Measurements from ENCODE around the gene CDH22. TPM values are rescaled to one million over a fixed set of nuclear protein-coding genes. Genes with fewer than 3 reads are reported as not detected.

The CDH22 gene
- total and polyA plus RNA-seq, 10 of the 15 experiments (the other 5 are each of a cell fraction or from before 2014, with no cell fraction given): not detected

- no peak overlapping the region for H3K4me2 ChIP-seq (ENCODE audit: control insufficient read depth, insufficient read depth)
- no peaks in the 10 kb centered on the region for H3K9me3 ChIP-seq (replicated peaks; ENCODE audit: control insufficient read depth, insufficient read depth, low read length)
- ChIA-PET RAD21 (ENCODE audit: unreplicated experiment) (no interaction called here), SMC1A (ENCODE audit: uncharacterized antibody, unreplicated experiment) (interaction anchor here (0.9 kb wide), 1 partner anchor 15 kb away, joined by 3 read pairs; no protein-coding TSS in a partner anchor), CTCF (no interaction called here), POLR2A (no interaction called here)
- H3K27ac ChIP-seq (ENCODE audit: control insufficient read depth, insufficient read depth): no peak overlapping the region
- no peaks in the 10 kb centered on the region for H3K36me3 ChIP-seq (ENCODE audit: control insufficient read depth in 2 of 2, insufficient read depth in 2 of 2, low read length in 1 of 2)
- H3K9ac ChIP-seq (ENCODE audit: control insufficient read depth, insufficient read depth, low read length): no peak overlapping the region
- H3K4me1 ChIP-seq (ENCODE audit: control insufficient read depth, insufficient read depth, low read length): no peaks in the 10 kb centered on the region
- in situ Hi-C loops (cut with MboI): no loop called here
- no peaks in the 10 kb centered on the region; a peak in 1 of 4 replicates for H3K27me3 ChIP-seq (replicated peaks in 1 of 2; ENCODE audit: control insufficient read depth in 2 of 2, insufficient read depth in 2 of 2, low read length in 1 of 2)
- FAIRE-seq (no peak), DNase-seq (ENCODE audit: low read depth, low spot score) (no peak), ATAC-seq (no peak)
- H3K79me2 ChIP-seq (ENCODE audit: control insufficient read depth, insufficient read depth, low read length): no peaks in the 10 kb centered on the region
- no peak overlapping the region for H3K4me3 ChIP-seq
- no peaks in the 10 kb centered on the region for H4K20me1 ChIP-seq (ENCODE audit: control insufficient read depth, insufficient read depth)
- 24% methylated on average over 4 of the region's 4 CpGs for WGBS (ENCODE audit: insufficient coverage, insufficient replicate concordance, low lambda C conversion rate, missing lambda C conversion rate)
- BruUV-seq (replicated peaks): no TSS peak
- H2AFZ ChIP-seq (ENCODE audit: control insufficient read depth, low read depth, low read length): no peak overlapping the region
- intact Hi-C loops (cut with micrococcal nuclease; ENCODE audit: unreplicated experiment): no loop called here
- TF ChIP-seq KAT2A (conservative IDR thresholded peaks at IDR 0.05; ENCODE audit: control insufficient read depth, low read depth, low read length): no peak
- no peak for TF ChIP-seq ZNF274 (IDR thresholded peaks at IDR 0.05; ENCODE audit: insufficient read depth, insufficient read length)
- no peak for TF ChIP-seq GATAD2B (conservative IDR thresholded peaks at IDR 0.05; ENCODE audit: low read depth)
- no peak for TF ChIP-seq SREBF1 (IDR thresholded peaks at IDR 0.05; ENCODE audit: low read length)
Observed at GRCh38 chr20:46191168-46191540, 117.1 kb downstream of the CDH22 start.

DNA sequence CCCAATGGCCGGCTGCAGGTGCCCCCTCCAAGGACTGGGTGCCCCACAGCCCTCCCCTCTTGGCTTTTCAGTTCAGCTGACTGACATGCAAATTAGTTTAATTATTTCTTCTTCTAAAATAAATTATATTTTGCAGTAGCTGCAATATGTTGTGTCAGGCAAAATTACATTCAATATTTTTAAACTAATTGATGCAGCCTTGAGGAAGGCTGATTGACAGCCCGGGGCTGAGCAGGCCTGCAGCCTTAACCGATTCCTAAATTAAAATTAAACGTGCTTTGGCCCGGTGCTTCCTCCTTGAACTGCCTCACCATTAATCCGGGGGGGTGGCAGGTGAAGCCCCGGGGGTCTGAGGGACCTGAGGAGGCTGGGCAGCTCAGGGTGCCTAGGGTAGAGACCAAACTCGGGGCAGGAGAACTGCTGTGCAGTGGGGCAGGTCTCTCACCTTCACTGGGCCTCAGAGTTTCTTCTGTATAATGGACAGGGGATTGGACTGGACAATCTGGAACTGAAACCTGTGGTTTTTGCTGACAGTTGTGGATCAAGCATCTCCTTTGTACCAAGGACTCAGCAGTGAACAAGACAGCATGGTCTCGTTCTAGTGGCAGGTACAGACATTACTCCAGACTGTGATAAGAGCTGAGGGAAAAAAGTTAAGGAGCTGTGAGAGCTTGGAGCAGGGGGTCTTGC is 117.7 kb downstream of the CDH22 start:
- Histone ChIP-seq H3K36me3 (ENCODE audit: control insufficient read depth in 2 of 2, insufficient read depth in 2 of 2, low read length in 1 of 2) (no peaks in the 10 kb centered on the region), H3K4me1 (ENCODE audit: control insufficient read depth, insufficient read depth, low read length) (no peaks in the 10 kb centered on the region), H3K27ac (ENCODE audit: control insufficient read depth, insufficient read depth) (no peak overlapping the region), H2AFZ (ENCODE audit: control insufficient read depth, low read depth, low read length) (no peak overlapping the region), H4K20me1 (ENCODE audit: control insufficient read depth, insufficient read depth) (no peaks in the 10 kb centered on the region), H3K79me2 (ENCODE audit: control insufficient read depth, insufficient read depth, low read length) (no peaks in the 10 kb centered on the region), H3K27me3 (replicated peaks in 1 of 2; ENCODE audit: control insufficient read depth in 2 of 2, insufficient read depth in 2 of 2, low read length in 1 of 2) (no peaks in the 10 kb centered on the region; a peak in 1 of 4 replicates), H3K9ac (ENCODE audit: control insufficient read depth, insufficient read depth, low read length) (no peak overlapping the region), H3K4me2 (ENCODE audit: control insufficient read depth, insufficient read depth) (no peak overlapping the region), H3K9me3 (replicated peaks; ENCODE audit: control insufficient read depth, insufficient read depth, low read length) (no peaks in the 10 kb centered on the region), H3K4me3 (no peak overlapping the region)
- ChIA-PET POLR2A (no interaction called here), RAD21 (ENCODE audit: unreplicated experiment) (no interaction called here), SMC1A (ENCODE audit: uncharacterized antibody, unreplicated experiment) (no interaction called here), CTCF (no interaction called here)
- no peak for FAIRE-seq
- no peak for DNase-seq (ENCODE audit: low read depth, low spot score)
- in situ Hi-C loops (cut with MboI): no loop called here
- no TSS peak for BruUV-seq (replicated peaks)
- ATAC-seq: peak; percentile 57
- intact Hi-C loops (cut with micrococcal nuclease; ENCODE audit: unreplicated experiment): no loop called here
- 5% methylated on average over 9 of the region's 9 CpGs for WGBS (ENCODE audit: insufficient coverage, insufficient replicate concordance, low lambda C conversion rate, missing lambda C conversion rate)
- TF ChIP-seq, protein P1, sequence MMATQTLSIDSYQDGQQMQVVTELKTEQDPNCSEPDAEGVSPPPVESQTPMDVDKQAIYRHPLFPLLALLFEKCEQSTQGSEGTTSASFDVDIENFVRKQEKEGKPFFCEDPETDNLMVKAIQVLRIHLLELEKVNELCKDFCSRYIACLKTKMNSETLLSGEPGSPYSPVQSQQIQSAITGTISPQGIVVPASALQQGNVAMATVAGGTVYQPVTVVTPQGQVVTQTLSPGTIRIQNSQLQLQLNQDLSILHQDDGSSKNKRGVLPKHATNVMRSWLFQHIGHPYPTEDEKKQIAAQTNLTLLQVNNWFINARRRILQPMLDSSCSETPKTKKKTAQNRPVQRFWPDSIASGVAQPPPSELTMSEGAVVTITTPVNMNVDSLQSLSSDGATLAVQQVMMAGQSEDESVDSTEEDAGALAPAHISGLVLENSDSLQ (IDR thresholded peaks at IDR 0.05): peak; percentile 28; the same call in 1 of the 2 replicates
- TF ChIP-seq IKZF2 (IDR thresholded peaks at IDR 0.05) (no peak), SPI1 (IDR thresholded peaks at IDR 0.05; ENCODE audit: borderline replicate concordance, insufficient read depth, low read depth, low read length) (peak; percentile 34; the same call in 1 of the 2 replicates), POU2F2 (IDR thresholded peaks at IDR 0.05; ENCODE audit: borderline replicate concordance, low read depth, low read length) (no peak)

Data from GM12878 (cell line).